MCF 10A (cell line): Measurements from ENCODE around the gene FOXP1. TPM values are rescaled to one million over a fixed set of nuclear protein-coding genes. Genes with fewer than 3 reads are reported as not detected.
A peak's percentile ranks its signal among the peaks of the same experiment; 100 is the strongest.

Experiments
- BruUV-seq: library from RNA; stranded (reverse); fragments of 400-500 nt; replicated peaks from 2 replicates; lab custom pipeline; 2021; lab: Mats Ljungman, UMichigan
- CTCF ChIA-PET: fragments of 300-600 bp; sonication (Branson Sonifier 250); formaldehyde crosslinking; extraction: SDS; loops from one replicate; lab custom pipeline; 2021; ENCODE audit warnings: antibody characterized with exemption, inconsistent platforms; lab: Yijun Ruan, JAX
- POLR2A ChIA-PET: fragments of 300-600, 350-650 bp; sonication (Branson Sonifier 250); formaldehyde crosslinking; extraction: SDS; loops from one replicate; lab custom pipeline; 2020; ENCODE audit warnings: antibody characterized with exemption, inconsistent platforms; lab: Yijun Ruan, JAX
- DNase-seq: peaks from one replicate; pipeline ENCODE4 v3.0.0-alpha.2; 2018; ENCODE audit not compliant: unreplicated experiment
- H3K27ac Mint-ChIP-seq: one replicate; pipeline ENCODE4 v1.8.0; 2022; ENCODE audit warnings: mild to moderate bottlenecking, low read depth, mixed read lengths; ENCODE audit not compliant: unreplicated experiment
- H3K27me3 Mint-ChIP-seq: one replicate; pipeline ENCODE4 v1.8.0; 2022; ENCODE audit warnings: mixed read lengths; ENCODE audit not compliant: insufficient read depth, unreplicated experiment
- H3K36me3 Mint-ChIP-seq: one replicate; pipeline ENCODE4 v1.8.0; 2022; ENCODE audit warnings: mild to moderate bottlenecking, moderate library complexity, mixed read lengths; ENCODE audit not compliant: insufficient read depth, unreplicated experiment
- H3K4me1 Mint-ChIP-seq: one replicate; pipeline ENCODE4 v1.8.0; 2022; ENCODE audit warnings: mixed read lengths; ENCODE audit not compliant: insufficient read depth, unreplicated experiment
- H3K4me3 Mint-ChIP-seq: one replicate; pipeline ENCODE4 v1.8.0; 2022; ENCODE audit warnings: mild to moderate bottlenecking, moderate library complexity, mixed read lengths; ENCODE audit not compliant: unreplicated experiment
- H3K9me3 Mint-ChIP-seq: one replicate; pipeline ENCODE4 v1.8.0; 2022; ENCODE audit warnings: mixed read lengths; ENCODE audit not compliant: unreplicated experiment
- CTCF ChIP-seq: fragments of 200-600 bp; IDR thresholded peaks from one replicate; pipeline ENCODE4 v1.8.0; 2022; ENCODE audit warnings: antibody characterized with exemption, mild to moderate bottlenecking; ENCODE audit not compliant: unreplicated experiment
- intact Hi-C: fragments of 100-400 bp; cut with micrococcal nuclease; formaldehyde crosslinking; loops from 2 replicates; pipeline ENCODE4 v1.14.1; 2022
- total RNA-seq: library from RNA; stranded (reverse); gene quantifications from 2 replicates; pipeline ENCODE4 v1.2.3, GENCODE V29; 2022

Gene FOXP1
- total RNA-seq, 1 experiment from 2014 or later, result 49.0 TPM

- no peak for TF ChIP-seq CTCF
- Mint-ChIP-seq H3K27me3 (no peaks in the 10 kb centered on the region), H3K4me3 (no peak overlapping the region), H3K9me3 (no peaks in the 10 kb centered on the region), H3K36me3 (no peaks in the 10 kb centered on the region), H3K4me1 (peaks cover 8% of the 10 kb centered on the region), H3K27ac (peak overlapping the region; percentile 7)
- intact Hi-C loops, result no loop called here
- CTCF ChIA-PET, result interaction anchor here (0.6 to 0.8 kb wide), 3 partner anchors 133 to 277 kb away, joined by 3 read pairs; no protein-coding TSS in a partner anchor
- POLR2A ChIA-PET, result no interaction called here
- DNase-seq, result no peak
- no TSS peak for BruUV-seq
These were observed 180.6 kb downstream of the FOXP1 start for GRCh38 chr3:71402911-71403310.

- POLR2A ChIA-PET, result no interaction called here
- CTCF ChIA-PET, result no interaction called here
- H3K9me3 Mint-ChIP-seq, result no peaks in the 10 kb centered on the region
These were observed 181.2 kb downstream of the FOXP1 start for GRCh38 chr3:71402280-71402679.

GRCh38 chr3:71401695-71402231, 181.8 kb downstream of the FOXP1 start:
- DNase-seq, result no peak
- intact Hi-C loops, result no loop called here
- H3K27ac Mint-ChIP-seq, result no peak overlapping the region

More at GRCh38 chr3:71402280-71402679, 181.2 kb downstream of the FOXP1 start:
- TF ChIP-seq CTCF, result no peak
- H3K4me3 Mint-ChIP-seq, result no peak overlapping the region
- H3K27ac Mint-ChIP-seq, result no peak overlapping the region
- peaks cover 14% of the 10 kb centered on the region for H3K4me1 Mint-ChIP-seq
- no peak for DNase-seq
- H3K27me3 Mint-ChIP-seq, result no peaks in the 10 kb centered on the region
- intact Hi-C loops, result no loop called here
- H3K36me3 Mint-ChIP-seq, result no peaks in the 10 kb centered on the region
- BruUV-seq, result no TSS peak

GRCh38 chr3:71400986-71401451, 182.5 kb downstream of the FOXP1 start:
- Mint-ChIP-seq H3K4me1 (peaks cover 21% of the 10 kb centered on the region), H3K27ac (no peak overlapping the region)

More at GRCh38 chr3:71401695-71402231, 181.8 kb downstream of the FOXP1 start:
- no TSS peak for BruUV-seq
- Mint-ChIP-seq H3K4me1 (peaks cover 16% of the 10 kb centered on the region), H3K36me3 (no peaks in the 10 kb centered on the region), H3K27me3 (no peaks in the 10 kb centered on the region), H3K9me3 (no peaks in the 10 kb centered on the region), H3K4me3 (no peak overlapping the region)
- TF ChIP-seq CTCF, result no peak
- ChIA-PET POLR2A (interaction anchor here (1.0 kb wide), 1 partner anchor 22 kb away, joined by 3 read pairs; no protein-coding TSS in a partner anchor), CTCF (no interaction called here)

More at GRCh38 chr3:71400986-71401451, 182.5 kb downstream of the FOXP1 start:
- ChIA-PET POLR2A (interaction anchor here (0.6 to 1.0 kb wide), 2 partner anchors 22 to 118 kb away, joined by 3 read pairs; no protein-coding TSS in a partner anchor), CTCF (no interaction called here)
- no peaks in the 10 kb centered on the region for H3K9me3 Mint-ChIP-seq
- H3K36me3 Mint-ChIP-seq, result no peaks in the 10 kb centered on the region
- no peaks in the 10 kb centered on the region for H3K27me3 Mint-ChIP-seq
- no peak overlapping the region for H3K4me3 Mint-ChIP-seq
- intact Hi-C loops, result no loop called here
- BruUV-seq, result no TSS peak
- no peak for TF ChIP-seq CTCF
- DNase-seq, result no peak
